Endothelial cell (in vitro differentiated cells): Measurements from ENCODE around the gene CARD16. TPM values are rescaled to one million over a fixed set of nuclear protein-coding genes. Genes with fewer than 3 reads are reported as not detected.

Experiments used
- DNase-seq: peaks from one replicate; pipeline ENCODE4 v3.0.0; 2021; ENCODE audit warnings: low spot score
- H3K27ac Mint-ChIP-seq: one replicate; pipeline ENCODE4 v1.8.0; 2021; ENCODE audit warnings: mixed read lengths, inconsistent platforms; ENCODE audit not compliant: unreplicated experiment
- H3K27me3 Mint-ChIP-seq: one replicate; pipeline ENCODE4 v1.8.0; 2021; ENCODE audit warnings: mild to moderate bottlenecking, moderate library complexity, mixed read lengths, inconsistent platforms; ENCODE audit not compliant: unreplicated experiment
- H3K36me3 Mint-ChIP-seq: one replicate; pipeline ENCODE4 v1.8.0; 2021; ENCODE audit warnings: mild to moderate bottlenecking, low read depth, mixed read lengths, inconsistent platforms; ENCODE audit not compliant: unreplicated experiment
- H3K4me1 Mint-ChIP-seq: one replicate; pipeline ENCODE4 v1.8.0; 2021; ENCODE audit warnings: mild to moderate bottlenecking, mixed read lengths, inconsistent platforms; ENCODE audit not compliant: unreplicated experiment
- H3K4me3 Mint-ChIP-seq: one replicate; pipeline ENCODE4 v1.8.0; 2021; ENCODE audit warnings: mild to moderate bottlenecking, mixed read lengths, inconsistent platforms; ENCODE audit not compliant: unreplicated experiment
- H3K9me3 Mint-ChIP-seq: one replicate; pipeline ENCODE4 v1.8.0; 2021; ENCODE audit warnings: mixed read lengths, inconsistent platforms; ENCODE audit not compliant: unreplicated experiment
- CTCF ChIP-seq: fragments of 200-600 bp; sonication (generic); IDR thresholded peaks from one replicate; pipeline ENCODE4 v1.5.0; 2021; ENCODE audit warnings: antibody characterized with exemption; ENCODE audit not compliant: unreplicated experiment
- total RNA-seq: library from RNA; stranded (reverse); fragmentation: NEBNext Ultra II Directional; extraction: Animal tissue kit (Norgen Biotek cat#: 25700); gene quantifications from one replicate; pipeline ENCODE4 v1.2.1, GENCODE V29; 2021; ENCODE audit not compliant: unreplicated experiment

The CARD16 gene
- total RNA-seq, 1 donor from 2014 or later: not detected

DNA sequence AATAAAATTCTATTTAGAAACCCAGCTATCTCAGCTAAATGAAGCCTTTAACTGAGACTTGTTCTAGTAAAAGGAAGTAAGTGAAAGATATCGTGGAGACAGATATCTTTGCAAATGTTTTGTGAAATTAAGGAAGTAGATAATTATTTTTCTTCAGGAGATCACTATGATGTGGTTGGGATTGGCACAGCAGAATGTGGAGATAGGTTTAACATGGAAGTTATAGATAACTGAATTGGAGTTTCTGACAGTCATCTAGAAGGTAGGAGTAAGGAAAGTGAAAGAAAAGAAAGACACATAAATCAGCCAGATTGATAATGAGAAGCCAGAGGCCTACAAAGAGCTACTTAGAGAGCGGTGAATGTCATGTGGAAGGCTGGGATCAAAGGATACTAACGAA lies 17.5 kb downstream of the CARD16 start:
- no peak overlapping the region for H3K27ac Mint-ChIP-seq
- TF ChIP-seq CTCF: no peak
- H3K4me1 Mint-ChIP-seq: no peaks in the 10 kb centered on the region
- H3K4me3 Mint-ChIP-seq: no peak overlapping the region
- no peak for DNase-seq
- H3K27me3 Mint-ChIP-seq: no peaks in the 10 kb centered on the region
- H3K9me3 Mint-ChIP-seq: no peaks in the 10 kb centered on the region
- H3K36me3 Mint-ChIP-seq: no peaks in the 10 kb centered on the region

DNA sequence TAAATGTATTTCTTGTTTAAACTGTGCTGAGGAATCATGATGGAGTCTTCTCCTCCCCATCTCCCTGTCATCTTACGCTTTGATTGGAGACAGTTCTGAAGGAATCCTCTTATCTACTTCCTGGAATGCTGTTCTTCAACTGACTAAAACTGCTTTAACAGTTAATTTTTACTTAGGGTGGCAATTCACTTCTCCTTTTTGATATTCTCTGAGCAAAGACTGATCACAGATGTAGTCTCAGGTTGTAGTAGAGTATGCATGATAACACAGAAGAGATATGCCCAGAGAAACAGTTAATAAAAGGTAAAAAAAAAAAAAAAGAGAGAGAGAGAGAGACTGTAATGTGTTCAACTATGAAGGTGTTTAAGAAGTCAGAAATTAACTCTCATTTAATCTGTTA lies 20.7 kb downstream of the CARD16 start:
- Mint-ChIP-seq H3K4me1 (no peaks in the 10 kb centered on the region), H3K27ac (no peak overlapping the region), H3K4me3 (no peak overlapping the region), H3K36me3 (no peaks in the 10 kb centered on the region), H3K9me3 (no peaks in the 10 kb centered on the region), H3K27me3 (no peaks in the 10 kb centered on the region)
- TF ChIP-seq CTCF: no peak
- DNase-seq: no peak

DNA sequence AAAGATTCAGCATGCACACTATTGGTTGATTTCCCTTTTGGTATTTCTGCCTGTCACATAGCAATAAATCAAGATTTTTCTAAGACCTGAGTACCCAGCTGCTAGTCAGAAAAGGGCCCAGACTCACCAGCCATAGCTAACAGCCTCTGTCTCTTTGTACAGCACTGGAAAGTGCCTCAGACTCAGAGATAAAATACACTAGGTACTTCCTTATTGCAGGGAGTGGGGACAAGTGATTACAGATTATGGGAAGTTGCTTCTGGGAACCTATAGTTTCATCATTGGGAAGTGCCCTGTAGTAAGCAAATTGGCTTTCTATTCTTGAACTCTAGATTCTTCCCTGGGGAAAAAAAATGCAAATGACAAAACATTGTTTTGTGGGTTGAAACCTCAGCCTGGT lies 22.1 kb downstream of the CARD16 start, which contains the start of gene CASP5:
Gene CASP5 (minus strand): TSS at position 166 of the 400 bp plus-strand sequence. CDS start 32 bp downstream, at position 134.
- Mint-ChIP-seq H3K4me1 (no peaks in the 10 kb centered on the region), H3K27ac (no peak within 1 kb of the TSS), H3K9me3 (no peaks in the 10 kb centered on the region), H3K27me3 (no peaks in the 10 kb centered on the region), H3K36me3 (no peaks in the 10 kb centered on the region), H3K4me3 (no peak within 1 kb of the TSS)
- no peak for TF ChIP-seq CTCF
- DNase-seq: no peak

GRCh38 chr11:105022527-105022926 lies 22.6 kb downstream of the CARD16 start:
- H3K9me3 Mint-ChIP-seq: no peaks in the 10 kb centered on the region
- no peaks in the 10 kb centered on the region for H3K27me3 Mint-ChIP-seq
- H3K27ac Mint-ChIP-seq: no peak overlapping the region
- DNase-seq: no peak
- H3K36me3 Mint-ChIP-seq: no peaks in the 10 kb centered on the region
- no peaks in the 10 kb centered on the region for H3K4me1 Mint-ChIP-seq
- no peak overlapping the region for H3K4me3 Mint-ChIP-seq
- no peak for TF ChIP-seq CTCF

DNA sequence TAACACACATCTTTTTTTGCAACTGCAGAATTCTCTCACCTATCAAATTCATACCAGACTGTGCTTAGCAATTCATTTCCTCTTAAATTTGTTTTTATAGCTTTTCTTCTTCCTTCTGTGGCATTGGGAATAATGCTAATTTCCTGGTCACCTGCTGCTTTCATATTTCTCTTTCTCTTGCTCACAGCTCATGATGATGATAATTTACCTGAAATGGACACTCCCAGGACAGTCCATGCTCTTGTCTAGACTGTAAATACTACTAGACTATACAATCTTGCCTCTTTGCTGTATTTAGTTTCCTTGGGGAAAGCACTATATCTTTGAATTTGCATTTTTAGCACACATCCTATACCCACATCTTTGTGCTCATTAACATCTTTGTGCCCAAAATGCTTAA lies 37.7 kb downstream of the CARD16 start:
- Mint-ChIP-seq H3K36me3 (no peaks in the 10 kb centered on the region), H3K27ac (no peak overlapping the region), H3K4me1 (peaks cover 2% of the 10 kb centered on the region), H3K9me3 (no peaks in the 10 kb centered on the region), H3K4me3 (no peak overlapping the region), H3K27me3 (no peaks in the 10 kb centered on the region)
- TF ChIP-seq CTCF: no peak
- no peak for DNase-seq
